NT2/D1 (cell line): ENCODE measurements around the gene RAVER1.

ENCODE experiments used
- SUZ12 ChIP-seq: IDR thresholded peaks from 2 replicates; pipeline ENCODE4 v1.6.1; 2011; ENCODE audit not compliant: insufficient read length, insufficient read depth; ENCODE audit errors: extremely low read depth
- YY1 ChIP-seq: IDR thresholded peaks from 2 replicates; pipeline ENCODE4 v1.6.1; 2011; ENCODE audit not compliant: insufficient read length, insufficient read depth
- ZNF274 ChIP-seq: IDR thresholded peaks from 2 replicates; pipeline ENCODE4 v1.6.1; 2011; ENCODE audit warnings: mild to moderate bottlenecking, low read depth, low read length

DNA sequence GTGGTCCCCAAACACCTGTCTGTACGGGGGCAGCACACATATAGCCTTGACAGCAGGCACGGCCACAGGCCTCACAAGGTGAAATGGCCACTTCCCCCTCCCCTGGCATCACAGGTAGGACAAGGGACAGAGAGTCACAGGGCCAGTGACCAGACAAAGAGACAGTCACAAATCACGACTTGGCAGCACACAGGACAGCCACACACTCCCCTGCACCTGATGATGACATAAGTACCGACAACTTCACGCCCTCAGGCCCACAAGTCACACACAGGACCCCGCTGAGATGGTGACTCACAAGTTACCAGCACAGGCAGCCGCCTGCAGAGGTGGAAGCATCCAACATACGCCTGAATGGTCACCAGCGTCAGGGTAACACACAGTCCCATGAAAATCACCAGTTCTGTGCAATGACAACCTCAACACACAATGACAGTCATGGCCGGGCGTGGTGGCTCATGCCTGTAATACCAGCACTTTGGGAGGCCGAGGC is 30.5 kb upstream of the RAVER1 start:
- TF ChIP-seq ZNF274: no peak
- no peak for TF ChIP-seq SUZ12
- no peak for TF ChIP-seq YY1
